Hepatic stellate cell (primary cell): Measurements from ENCODE around the gene PHF12.

ENCODE experiments used
- DNase-seq: peaks from one replicate; pipeline ENCODE4 v3.0.0; 2011; ENCODE audit warnings: low spot score

Gene PHF12

GRCh38 chr17:28857905-28858800 is 93.2 kb downstream of the PHF12 start:
- no peak for DNase-seq

DNA sequence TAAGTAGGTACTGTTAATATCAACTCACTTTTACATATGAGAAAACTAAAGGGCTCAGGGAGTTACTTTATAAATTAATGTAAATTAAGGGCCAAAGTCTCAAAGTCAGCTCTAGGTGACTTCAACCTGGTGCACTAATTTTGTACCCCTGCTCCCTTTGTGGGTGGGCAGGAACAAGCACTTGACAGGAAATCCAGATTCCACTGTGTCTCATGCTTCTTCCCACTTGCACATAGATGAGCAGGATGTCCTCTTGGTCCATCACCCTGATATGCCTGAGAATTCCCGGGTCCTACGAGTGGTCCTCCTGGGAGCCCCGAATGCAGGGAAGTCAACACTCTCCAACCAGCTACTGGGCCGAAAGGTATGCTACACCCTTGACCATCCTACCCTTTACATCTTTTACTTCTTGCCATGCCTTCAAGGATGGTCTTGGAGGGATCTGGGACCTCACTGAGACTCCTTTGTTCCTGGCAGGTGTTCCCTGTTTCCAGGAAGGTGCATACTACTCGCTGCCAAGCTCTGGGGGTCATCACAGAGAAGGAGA is 95.2 kb downstream of the PHF12 start:
- DNase-seq, result no peak

DNA sequence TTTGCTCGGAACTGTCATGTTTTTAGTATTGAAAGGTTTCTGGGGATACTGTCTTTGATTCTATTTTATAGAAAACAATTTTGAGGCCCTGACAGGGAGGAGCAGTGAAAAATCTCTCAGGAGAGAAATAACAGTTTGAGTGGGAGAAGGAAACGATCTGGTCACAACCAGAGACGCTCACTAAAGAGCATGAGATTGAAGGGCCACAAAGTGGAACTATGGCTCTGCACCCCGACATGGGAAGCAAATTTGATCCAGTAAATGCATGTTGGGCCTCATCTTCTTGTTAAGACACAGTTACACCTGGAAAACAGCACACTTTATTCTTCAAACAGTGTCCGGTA is 96.0 kb downstream of the PHF12 start:
- no peak for DNase-seq
